GM08714 (cell line): ENCODE results near the gene MX1.

ENCODE experiments used
- H3K4me3 ChIP-seq: fragments of 200-500 bp; sonication (Bioruptor generic); 2 replicates; pipeline ENCODE4 v1.5.1; 2014; ENCODE audit warnings: mild to moderate bottlenecking, low read length, inconsistent platforms
- ZNF274 ChIP-seq: IDR thresholded peaks from 2 replicates; pipeline ENCODE4 v1.6.1; 2012; ENCODE audit warnings: mild to moderate bottlenecking, low read depth, low read length

Gene MX1

DNA sequence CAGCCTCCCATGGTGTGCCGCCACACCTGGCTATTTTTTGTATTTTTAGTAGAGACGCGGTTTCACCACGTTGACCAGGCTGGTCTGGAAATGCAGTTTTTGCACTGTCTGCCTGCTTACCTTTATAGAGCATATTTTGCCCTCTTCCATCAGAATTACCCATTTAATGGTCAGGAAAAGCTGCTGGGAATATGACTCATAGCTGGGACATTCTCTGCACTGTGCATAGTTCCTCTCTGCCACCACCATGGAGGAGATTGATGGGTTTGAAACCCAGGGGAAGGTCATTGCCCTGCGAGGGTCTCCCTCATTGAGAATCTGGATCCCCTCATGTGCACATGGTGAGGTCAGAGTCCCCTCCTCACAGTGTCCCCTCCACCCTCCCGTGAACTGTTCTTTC, 32.1 kb downstream of the MX1 start:
- H3K4me3 ChIP-seq = no peak overlapping the region
- TF ChIP-seq ZNF274 = no peak

DNA sequence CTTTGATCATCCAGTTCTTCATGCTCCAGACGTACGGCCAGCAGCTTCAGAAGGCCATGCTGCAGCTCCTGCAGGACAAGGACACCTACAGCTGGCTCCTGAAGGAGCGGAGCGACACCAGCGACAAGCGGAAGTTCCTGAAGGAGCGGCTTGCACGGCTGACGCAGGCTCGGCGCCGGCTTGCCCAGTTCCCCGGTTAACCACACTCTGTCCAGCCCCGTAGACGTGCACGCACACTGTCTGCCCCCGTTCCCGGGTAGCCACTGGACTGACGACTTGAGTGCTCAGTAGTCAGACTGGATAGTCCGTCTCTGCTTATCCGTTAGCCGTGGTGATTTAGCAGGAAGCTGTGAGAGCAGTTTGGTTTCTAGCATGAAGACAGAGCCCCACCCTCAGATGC, 32.5 kb downstream of the MX1 start:
- TF ChIP-seq ZNF274 = no peak
- H3K4me3 ChIP-seq = no peak overlapping the region

DNA sequence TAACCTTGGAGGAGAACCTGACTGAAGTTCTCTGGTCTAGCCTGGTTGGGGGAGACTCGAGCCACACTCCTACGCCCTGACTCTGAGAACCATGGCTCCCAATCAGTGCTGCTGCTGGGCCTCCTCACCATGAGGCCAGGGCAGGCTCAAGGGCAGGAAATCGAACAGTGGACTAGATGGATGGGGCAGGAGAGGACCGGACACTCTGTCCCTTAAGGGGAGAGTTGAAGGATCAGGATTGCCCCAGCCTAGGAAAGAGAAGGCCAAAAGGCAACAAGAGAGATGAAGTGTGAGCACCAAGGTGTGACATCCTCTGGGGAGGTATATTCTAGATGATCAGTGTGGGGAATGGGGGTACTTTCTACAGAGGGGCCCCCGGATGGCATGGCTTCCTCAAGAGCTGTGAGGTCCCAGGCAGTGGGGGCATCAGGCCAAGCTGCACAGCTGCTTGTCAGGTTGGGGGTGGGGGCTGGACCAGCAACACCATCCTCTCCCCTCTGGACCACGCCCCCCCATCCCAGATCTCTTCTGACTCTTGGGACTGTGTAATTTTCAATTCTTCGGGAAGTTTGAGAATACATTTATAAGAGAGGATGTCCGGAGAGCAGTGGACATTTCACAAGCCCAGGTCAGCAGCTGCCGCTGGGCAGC, 34.0 kb downstream of the MX1 start:
- no peak overlapping the region for H3K4me3 ChIP-seq
- no peak for TF ChIP-seq ZNF274

DNA sequence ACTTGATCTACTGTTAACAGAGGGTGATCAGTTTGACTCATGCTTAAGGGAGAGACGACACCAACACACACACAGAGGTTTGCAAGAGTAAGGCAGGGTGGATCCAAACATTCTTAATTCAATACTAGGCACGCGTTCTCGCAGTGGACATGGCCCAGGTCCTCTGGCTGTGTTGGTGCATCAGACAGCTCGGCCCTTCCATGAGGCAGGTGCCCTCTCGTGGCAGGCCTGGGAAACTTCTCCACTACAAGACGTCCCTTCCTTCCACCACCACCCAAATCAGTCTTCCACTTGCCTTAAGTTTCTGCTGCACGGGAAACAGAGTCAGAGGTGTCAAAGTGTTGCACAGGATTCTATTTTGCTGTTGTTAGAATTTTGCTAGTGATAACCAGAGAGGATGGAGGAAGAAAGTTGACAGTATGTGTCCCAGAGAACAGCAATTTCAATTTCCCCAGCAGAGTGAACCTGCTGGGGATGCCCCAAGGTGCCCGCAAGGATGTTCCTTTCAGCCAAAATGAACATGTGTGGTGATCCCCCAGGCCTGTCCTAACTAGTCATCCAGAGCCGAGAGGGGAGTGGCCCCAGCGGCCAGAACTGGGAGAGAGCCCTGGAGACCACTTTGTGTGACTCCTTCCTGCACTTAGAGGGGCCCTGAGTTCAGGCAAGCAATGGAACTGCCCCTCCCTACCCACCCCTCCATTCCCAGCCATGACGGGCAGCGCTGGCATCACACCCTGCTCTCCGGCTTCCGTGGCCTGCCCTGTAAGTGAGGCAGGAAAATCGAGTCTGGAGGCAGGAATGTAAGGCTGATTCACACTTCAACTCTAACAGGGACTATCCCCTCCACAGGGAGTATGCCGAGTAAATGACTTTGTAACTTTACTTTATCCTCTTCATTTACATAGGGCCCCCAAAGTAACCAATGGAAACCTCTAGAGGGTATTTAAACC, 34.8 kb downstream of the MX1 start:
- H3K4me3 ChIP-seq = no peak overlapping the region
- TF ChIP-seq ZNF274 = no peak

DNA sequence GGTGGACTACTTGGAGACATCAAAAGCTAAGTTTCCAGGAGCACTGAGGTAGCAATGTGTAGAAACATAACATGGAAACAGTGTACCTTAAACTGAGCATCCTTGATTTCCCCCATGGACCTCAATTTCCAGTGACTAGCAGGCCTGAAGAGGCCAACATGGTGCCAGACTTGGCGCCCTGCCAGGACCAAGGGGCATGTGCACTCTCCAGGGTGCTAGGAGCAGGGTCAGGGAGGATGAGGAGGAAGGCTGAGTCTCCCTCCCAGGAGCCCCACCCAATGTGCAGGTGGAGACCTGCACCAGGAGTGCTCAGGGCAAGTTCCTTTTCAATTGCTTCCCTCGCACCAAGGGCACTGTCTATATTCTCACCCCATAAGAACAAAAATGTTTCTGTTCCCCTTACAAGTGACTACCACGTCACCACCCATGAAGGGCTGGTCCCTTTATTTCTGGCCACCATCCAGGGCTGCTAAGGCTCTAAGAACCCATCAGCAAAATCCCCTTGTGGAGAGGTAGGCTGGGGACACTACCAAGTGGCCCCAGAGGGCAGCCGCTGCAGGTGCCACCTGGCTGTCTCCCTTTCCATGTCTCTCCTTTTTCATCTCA, 39.2 kb downstream of the MX1 start:
- TF ChIP-seq ZNF274 = no peak

DNA sequence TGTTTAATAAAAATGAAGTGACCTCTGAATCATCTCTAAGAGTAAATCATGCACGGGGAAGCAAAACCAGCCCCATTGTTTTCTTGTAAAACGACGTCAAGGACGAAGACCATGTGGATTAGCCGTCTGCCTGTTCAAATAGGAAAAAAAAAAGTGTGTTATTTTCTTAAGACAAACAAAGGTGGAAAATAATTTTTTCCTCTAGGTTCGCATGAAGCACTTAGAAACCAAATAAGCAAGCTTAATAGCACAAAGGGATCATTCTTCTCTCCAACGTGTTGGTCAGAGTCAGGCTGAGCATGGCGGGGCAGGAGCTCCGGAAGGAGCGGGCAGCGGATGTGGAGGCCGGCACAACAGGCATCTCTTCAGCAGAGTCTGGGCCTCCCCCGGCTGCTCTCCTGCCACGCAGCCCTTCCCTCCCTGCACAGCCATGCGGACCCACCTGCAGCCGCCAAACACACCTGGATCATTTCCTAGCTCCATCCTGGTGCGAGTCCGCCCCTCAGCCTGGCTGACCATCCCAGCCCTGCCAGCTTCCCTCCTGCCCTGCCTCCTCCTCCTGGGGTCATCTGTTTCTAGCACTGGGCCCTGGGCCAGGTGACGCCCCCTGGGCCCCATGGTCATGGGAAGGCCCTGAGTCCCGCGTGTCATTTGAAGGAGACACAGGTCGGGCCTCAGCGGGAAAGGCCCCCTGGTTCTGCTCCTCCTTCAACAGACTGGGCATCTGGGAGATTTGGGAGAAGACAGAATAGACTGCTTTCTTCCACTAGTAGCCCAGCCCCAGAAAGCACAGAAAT, 40.2 kb downstream of the MX1 start:
- no peak overlapping the region for H3K4me3 ChIP-seq
- no peak for TF ChIP-seq ZNF274

More for the DNA sequence above, 39.2 kb downstream of the MX1 start:
- no peak overlapping the region for H3K4me3 ChIP-seq

DNA sequence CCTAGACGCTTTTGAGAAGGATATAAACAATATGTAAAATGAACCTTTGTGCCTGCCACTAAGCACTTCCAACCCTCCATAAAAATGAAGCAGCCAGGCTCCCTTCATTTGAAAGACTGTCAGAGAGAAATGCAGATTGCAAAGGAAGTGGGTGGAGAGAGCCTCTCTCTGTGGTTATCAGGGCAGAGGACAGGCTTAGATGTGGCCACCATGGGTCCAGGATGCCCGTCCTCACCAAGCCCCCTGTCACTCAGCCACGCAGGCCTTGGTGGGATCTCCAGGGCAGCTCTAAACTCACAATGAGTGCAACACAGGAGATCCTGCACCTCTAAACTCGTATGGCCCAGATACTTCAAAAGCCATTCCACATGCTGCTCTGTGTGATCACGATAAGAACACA, 44.0 kb downstream of the MX1 start:
- H3K4me3 ChIP-seq = no peak overlapping the region
- no peak for TF ChIP-seq ZNF274

DNA sequence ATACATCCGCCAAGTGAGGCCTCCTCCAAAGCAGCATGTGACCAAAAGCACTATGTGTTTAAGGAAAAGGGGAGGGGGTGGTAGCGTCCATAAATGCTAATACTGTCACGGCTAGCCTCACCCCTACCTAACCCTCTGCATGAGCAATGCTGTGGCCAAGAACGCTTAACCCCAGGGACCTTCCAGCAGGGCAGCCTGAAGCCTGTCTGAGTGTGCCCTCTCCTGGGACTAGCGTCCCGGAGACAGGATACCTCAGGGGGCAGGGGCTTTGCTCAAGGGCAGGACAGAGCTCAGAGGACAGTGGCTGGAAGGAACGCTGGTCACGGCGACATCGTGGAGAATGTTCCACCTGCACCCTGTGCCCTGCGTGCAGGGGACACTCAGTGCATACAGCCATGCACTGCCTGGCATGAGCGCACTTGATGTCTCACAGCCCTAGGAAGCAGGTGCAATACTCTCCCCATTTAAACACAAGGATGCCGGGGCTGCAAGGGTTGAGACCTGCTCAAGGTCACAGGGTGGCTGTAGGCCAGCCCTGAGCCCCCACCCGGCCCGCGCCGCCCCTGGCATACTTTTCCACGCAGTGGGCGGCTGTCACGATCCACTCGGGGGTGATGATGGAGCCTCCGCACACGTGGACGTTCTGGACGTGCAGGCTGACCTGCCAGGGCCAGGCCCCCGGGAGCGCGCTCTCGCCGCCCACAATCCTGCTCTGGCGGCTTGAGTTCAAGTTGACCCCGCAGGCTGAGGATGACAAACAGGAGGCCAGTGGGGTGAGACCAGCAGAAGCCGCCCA, 46.9 kb downstream of the MX1 start:
- TF ChIP-seq ZNF274 = no peak
- H3K4me3 ChIP-seq = no peak overlapping the region

DNA sequence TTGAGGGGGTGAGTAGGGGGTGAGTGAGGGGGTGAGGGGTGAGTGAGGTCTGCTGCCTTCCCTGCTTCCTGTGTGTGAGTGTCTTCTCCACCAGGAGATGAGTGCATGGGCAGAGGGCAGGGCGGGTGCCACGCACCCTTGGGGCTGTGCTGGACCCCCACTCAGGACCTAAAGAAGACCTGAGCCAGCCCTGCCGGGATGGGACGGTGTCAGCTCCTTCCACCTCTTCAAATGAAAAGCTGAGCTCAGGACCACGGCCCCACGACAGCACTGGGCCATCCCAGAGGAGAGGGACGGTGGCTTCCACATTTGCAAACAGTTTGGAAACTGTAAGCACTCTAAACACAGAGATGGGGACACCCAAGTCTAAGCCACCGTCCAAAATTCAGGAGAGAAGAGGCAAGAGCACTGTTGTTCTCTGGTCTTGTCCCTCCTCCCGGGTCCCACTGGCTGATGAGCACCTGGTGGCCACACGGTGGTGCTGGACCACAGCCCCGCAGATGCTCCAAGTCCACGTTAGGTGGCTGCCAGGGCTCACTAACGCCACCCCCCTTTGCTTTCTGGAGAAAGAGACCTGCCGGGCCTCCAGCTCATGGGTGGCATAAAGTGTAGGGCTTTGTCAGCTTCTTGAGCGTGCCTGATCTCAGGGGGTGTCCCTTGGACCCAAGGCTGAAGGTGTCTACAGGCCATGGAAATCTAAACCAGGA, 49.8 kb downstream of the MX1 start:
- TF ChIP-seq ZNF274 = no peak

DNA sequence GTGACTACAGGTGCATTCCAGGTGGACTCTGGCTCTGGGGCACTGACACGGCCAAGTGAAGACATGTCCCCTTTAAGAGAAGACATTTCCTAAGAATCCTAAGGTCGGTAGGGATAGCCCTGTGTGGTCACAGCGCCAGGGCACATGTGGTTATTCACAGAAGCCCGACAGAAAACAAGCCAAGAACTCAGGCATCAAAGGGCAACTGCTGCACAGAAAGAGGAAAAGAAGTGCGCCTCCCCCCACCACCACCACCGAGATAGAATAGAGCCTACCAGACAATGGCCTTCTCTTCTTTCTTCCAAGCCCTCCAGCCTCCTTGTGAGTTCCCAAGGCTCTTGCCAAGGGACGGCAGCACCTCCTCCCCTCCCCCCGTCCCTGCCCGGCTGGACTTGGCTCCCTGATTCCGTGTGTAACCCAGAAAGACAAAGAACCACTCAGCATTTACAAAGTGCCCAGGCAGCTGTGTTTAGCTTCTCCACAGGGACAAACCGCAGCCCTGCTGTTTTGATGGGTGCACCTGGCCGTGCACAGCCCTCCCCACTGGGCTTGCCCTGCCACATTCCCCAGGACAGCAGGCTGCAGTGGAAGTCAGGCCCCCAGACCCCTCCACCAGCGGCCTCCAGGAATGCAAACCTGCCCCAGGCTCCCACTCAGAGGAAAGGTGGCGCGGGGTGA, 51.7 kb downstream of the MX1 start:
- H3K4me3 ChIP-seq = no peak overlapping the region
- no peak for TF ChIP-seq ZNF274

More for the DNA sequence above, 49.8 kb downstream of the MX1 start:
- no peak overlapping the region for H3K4me3 ChIP-seq

DNA sequence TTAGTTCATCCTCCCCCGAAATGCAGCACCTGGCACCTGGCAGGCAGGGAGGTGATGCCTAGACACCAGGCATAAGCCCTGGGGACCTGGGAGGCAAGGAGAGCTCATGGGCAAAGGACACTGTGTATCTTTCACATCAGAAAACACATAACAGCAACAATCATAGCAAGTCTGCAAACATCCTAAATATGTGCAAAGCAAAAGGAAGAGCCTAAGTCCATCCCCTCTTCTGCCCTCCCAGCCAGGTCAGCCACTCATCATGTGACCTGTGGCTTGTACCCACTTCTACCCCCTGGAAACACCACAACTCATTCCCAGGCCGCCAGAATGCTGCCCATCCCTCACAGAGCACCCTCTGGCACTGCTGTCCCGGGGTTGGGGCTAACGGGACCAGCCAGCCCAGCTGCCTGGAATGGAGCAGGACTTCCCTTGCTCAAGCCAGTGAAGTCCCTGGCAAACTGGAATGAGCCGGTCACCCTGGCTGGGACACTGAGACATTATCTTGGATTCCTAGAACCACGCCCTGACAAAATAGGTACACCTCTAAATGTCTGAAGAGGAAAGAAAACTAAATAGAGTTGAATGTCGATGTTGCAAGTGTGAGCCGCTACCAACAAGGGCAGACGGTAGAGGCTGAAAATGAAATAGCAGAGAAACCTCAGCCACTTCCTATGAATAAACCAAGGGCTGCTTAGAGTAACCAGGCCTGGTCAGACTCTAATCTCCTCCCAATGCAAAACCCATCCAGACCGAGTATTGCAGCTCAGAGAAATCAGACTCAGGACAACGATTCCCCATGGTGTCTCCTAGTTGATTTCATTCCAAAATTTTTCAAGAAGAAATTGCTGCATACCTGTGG, 52.5 kb downstream of the MX1 start:
- H3K4me3 ChIP-seq = no peak overlapping the region
- no peak for TF ChIP-seq ZNF274

DNA sequence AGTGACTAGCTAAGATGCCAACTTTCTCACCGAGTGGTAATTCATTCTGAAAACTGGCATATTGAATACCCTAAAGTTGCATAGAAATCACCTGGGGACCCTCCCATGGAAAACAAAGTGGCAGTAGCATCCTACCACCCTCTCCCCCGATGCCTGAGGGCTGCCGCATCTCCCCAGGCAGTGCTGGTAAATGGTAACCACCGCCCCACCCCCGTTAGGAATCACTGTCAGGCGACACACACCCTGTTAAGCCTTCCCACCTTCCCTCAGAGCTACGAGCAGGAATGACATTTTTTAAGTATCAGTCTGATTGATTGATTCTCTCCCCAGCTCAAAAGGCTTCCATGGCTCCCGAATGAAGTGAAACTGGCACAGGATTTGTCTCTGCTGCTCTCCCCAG, 53.6 kb downstream of the MX1 start:
- TF ChIP-seq ZNF274 = no peak
- H3K4me3 ChIP-seq = no peak overlapping the region
